Measurements from ENCODE around the gene CST9L.

Gene CST9L

DNA sequence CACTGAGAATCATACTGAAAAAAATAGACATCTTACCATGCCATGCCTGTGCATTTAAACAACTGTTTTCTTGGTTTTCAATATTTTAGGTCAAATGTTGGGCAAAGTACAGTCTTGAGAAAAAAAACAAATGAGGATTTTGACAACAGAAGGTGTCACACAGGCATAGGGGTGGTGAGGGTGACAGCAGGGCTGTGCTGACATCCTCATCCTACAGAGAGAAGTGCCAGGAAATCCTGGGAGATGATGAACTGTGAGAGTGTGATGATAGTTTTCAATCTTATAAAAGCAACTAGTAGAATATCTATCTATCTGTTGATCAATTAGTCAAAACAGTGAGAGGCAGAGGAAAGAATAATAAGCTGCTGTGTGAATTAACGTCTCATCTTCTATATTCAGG is 53.4 kb downstream of the CST9L start:
- no peak for FAIRE-seq
- no peak for DNase-seq (ENCODE audit: insufficient read length, low spot score)

Measured in GM19239 (cell line).